ENCODE data around the gene CACNA1G. TPM values are rescaled to one million over a fixed set of nuclear protein-coding genes. Genes with fewer than 3 reads are reported as not detected.

CACNA1G gene
- total RNA-seq: 1 to 10 TPM in 2 of 3 donors, under 1 TPM in 1; 0.32 to 2.6 (median 2.3) TPM

DNA sequence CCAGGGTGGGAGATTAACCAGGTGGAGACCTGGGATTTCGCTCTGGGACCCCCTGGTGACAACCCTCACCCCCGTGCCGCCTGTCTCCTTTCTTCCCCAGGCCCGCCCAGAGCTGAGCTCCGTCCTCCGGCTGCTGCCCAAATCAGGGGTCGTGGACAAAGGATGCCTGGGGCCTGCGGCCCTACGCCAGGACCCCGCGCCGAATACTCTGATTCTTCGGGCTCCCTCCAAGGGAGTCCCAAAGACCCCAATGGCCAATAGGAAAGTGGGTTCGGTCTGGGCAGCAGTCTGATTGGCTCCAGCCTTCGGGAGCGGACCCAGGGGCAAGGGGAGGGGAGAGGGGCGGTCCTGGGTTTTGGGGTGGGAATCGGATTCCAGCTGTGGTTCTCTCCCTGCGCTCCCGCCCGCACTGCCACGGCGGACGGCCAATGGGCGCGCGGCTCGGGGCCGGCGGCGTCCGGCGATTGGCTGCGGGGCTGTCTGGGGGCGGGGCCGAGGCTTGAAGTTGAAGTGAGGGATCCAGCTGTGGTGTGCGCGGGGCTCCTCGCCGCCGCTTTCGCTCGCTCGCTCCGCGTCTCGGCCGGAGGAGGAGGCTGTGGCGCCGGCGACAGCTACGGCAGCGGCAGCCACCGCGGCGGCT is at the start of gene CACNA1G:
TSS of gene CACNA1G (plus strand) at position 531 of the 640 bp plus-strand sequence. CDS start 745 bp downstream, outside the sequence.
- H3K36me3 ChIP-seq: no peaks in the 10 kb centered on the region
- H3K9me3 ChIP-seq: no peaks in the 10 kb centered on the region
- H3K27me3 ChIP-seq: peaks cover 3 to 36% of the 10 kb centered on the region in 2 donors
- H3K4me1 ChIP-seq: peaks cover 0 to 9% of the 10 kb centered on the region in 2 donors
- TF ChIP-seq, protein P1, sequence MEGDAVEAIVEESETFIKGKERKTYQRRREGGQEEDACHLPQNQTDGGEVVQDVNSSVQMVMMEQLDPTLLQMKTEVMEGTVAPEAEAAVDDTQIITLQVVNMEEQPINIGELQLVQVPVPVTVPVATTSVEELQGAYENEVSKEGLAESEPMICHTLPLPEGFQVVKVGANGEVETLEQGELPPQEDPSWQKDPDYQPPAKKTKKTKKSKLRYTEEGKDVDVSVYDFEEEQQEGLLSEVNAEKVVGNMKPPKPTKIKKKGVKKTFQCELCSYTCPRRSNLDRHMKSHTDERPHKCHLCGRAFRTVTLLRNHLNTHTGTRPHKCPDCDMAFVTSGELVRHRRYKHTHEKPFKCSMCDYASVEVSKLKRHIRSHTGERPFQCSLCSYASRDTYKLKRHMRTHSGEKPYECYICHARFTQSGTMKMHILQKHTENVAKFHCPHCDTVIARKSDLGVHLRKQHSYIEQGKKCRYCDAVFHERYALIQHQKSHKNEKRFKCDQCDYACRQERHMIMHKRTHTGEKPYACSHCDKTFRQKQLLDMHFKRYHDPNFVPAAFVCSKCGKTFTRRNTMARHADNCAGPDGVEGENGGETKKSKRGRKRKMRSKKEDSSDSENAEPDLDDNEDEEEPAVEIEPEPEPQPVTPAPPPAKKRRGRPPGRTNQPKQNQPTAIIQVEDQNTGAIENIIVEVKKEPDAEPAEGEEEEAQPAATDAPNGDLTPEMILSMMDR (IDR thresholded peaks at IDR 0.05): no peak
- peak; percentile 88 to 92 for DNase-seq (ENCODE audit: low spot score in 2 of 2)
- peak within 1 kb of the TSS; percentile 17 to 92 for H3K27ac ChIP-seq
- peak within 1 kb of the TSS; percentile 42 to 76 (median 68) for H3K4me3 ChIP-seq
- intact Hi-C loops (cut with DNase I; ENCODE audit: low total_unique reads): no loop called here

DNA sequence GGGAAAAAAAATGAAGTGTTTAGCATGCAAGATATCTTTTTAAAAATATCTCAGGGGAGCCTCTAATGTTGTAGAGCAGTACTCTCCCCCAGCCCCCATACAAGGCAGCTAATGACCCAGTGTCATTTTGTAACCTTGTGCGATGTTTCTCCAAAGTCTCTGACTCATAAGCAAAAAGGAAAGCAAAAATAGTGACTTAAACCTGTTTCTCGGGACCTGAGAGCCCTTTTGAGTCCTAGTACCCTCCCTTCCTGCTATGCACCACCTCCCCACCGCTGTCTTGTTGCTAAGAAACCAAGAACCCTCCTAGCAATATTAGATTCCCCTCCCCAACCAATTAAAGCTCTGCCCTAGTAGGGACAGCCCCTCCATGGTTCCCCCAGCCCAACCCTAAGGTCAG is 49.5 kb upstream of the CACNA1G start:
- Histone ChIP-seq H3K4me1 (no peaks in the 10 kb centered on the region), H3K9me3 (no peaks in the 10 kb centered on the region), H3K27ac (peak overlapping the region in 1 of 2 donors; percentile 21), H3K4me3 (no peak overlapping the region), H3K27me3 (no peaks in the 10 kb centered on the region), H3K36me3 (no peaks in the 10 kb centered on the region)
- TF ChIP-seq POLR2AphosphoS5 (IDR thresholded peaks at IDR 0.05) (no peak), POLR2A (IDR thresholded peaks at IDR 0.05) (no peak)
- TF ChIP-seq, protein P1 (IDR thresholded peaks at IDR 0.05): no peak
- no peak for DNase-seq (ENCODE audit: low spot score in 2 of 2)
- intact Hi-C loops (cut with DNase I; ENCODE audit: low total_unique reads): no loop called here

DNA sequence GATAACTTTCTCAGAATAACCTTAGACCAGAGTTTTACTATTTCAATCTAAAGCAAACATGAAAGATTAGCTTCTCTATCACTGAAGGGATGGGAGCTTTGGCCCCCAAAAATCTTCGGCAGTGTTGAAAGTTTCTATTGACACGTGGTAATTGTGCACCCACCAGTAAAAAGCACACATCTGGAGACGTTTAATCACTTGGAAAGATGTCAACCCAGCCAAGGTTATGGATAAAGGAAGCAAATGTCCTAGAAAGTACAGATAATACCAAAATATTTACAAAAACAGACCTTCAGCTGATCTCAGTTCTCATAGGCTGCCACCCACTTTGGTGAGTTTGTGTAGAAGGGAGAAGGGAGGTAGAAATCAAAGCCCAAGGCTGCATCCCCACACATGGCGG is 47.0 kb upstream of the CACNA1G start:
- Histone ChIP-seq H3K27ac (no peak overlapping the region), H3K27me3 (no peaks in the 10 kb centered on the region), H3K36me3 (no peaks in the 10 kb centered on the region), H3K4me3 (no peak overlapping the region), H3K9me3 (no peaks in the 10 kb centered on the region), H3K4me1 (no peaks in the 10 kb centered on the region)
- DNase-seq (ENCODE audit: low spot score in 2 of 2): no peak
- TF ChIP-seq POLR2A (IDR thresholded peaks at IDR 0.05): no peak
- intact Hi-C loops (cut with DNase I; ENCODE audit: low total_unique reads): no loop called here

GRCh38 chr17:50514388-50514787 is 46.1 kb upstream of the CACNA1G start:
- intact Hi-C loops (cut with DNase I; ENCODE audit: low total_unique reads): no loop called here
- peak overlapping the region; percentile 49 to 55 for H3K27ac ChIP-seq
- no peaks in the 10 kb centered on the region for H3K36me3 ChIP-seq
- TF ChIP-seq POLR2AphosphoS5 (IDR thresholded peaks at IDR 0.05): no peak
- no peak for TF ChIP-seq POLR2A (IDR thresholded peaks at IDR 0.05)
- TF ChIP-seq, protein P1 (IDR thresholded peaks at IDR 0.05): no peak
- H3K4me1 ChIP-seq: no peaks in the 10 kb centered on the region
- no peak overlapping the region for H3K4me3 ChIP-seq
- no peaks in the 10 kb centered on the region for H3K27me3 ChIP-seq
- no peak for DNase-seq (ENCODE audit: low spot score in 2 of 2)
- no peaks in the 10 kb centered on the region for H3K9me3 ChIP-seq

DNA sequence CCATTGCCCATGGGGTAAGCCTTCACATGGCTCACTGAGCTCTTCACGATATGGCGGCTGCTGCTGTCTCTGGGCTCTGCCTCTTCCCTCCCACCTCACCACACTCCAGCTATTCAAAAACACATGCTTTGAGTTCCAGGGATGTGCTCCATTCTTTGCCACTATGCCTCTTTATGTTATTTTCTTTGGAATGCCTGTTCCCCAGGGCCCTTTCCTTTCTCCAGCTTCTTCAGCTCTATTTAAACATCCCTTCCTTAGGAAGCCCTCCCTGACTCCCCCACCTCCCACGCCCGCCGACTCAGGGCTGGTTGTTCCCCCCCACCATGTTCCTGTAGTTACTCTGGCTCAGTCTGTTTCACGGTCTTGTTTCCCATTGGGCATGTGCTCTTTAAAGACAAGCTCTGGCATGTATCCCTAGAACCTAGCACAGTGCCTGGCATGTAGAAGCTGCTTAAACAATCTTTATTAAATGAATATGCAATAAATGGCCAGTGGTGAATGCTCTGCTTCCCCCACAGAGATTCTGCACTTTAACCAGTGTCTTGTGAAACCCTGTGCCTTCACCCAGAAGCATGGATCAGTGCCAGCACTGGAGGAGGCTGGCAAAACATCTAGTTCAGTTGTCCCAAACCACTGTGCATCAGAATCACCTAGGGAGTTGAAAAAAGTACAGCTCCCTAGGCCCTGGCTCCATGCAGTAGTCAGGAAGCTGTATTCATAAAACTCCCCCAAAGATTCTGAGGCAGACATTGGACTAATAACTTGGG is 45.4 kb upstream of the CACNA1G start:
- peak overlapping the region; percentile 49 to 55 for H3K27ac ChIP-seq
- intact Hi-C loops (cut with DNase I; ENCODE audit: low total_unique reads): no loop called here

More for the DNA sequence above, 45.4 kb upstream of the CACNA1G start:
- TF ChIP-seq POLR2A (IDR thresholded peaks at IDR 0.05) (no peak), POLR2AphosphoS5 (IDR thresholded peaks at IDR 0.05) (no peak)
- TF ChIP-seq, protein P1 (IDR thresholded peaks at IDR 0.05): no peak
- Histone ChIP-seq H3K4me3 (no peak overlapping the region), H3K36me3 (no peaks in the 10 kb centered on the region), H3K27me3 (no peaks in the 10 kb centered on the region), H3K4me1 (no peaks in the 10 kb centered on the region), H3K9me3 (no peaks in the 10 kb centered on the region)
- peak in 1 of 2 donors; percentile 85 for DNase-seq (ENCODE audit: low spot score in 2 of 2)

All from breast epithelium (tissue), 4 donors.